Retinal pigment epithelial cell (primary cell): ENCODE data around the gene PLA2G10.

Experiments used
- DNase-seq: peaks from one replicate; pipeline ENCODE4 v3.0.0-alpha.2; 2010; ENCODE audit warnings: low read depth
- H3K4me3 ChIP-seq: 2 replicates; pipeline ENCODE4 v1.5.1; 2011; ENCODE audit warnings: mild to moderate bottlenecking, low read length, control low read depth, moderate library complexity
- CTCF ChIP-seq: conservative IDR thresholded peaks from 2 replicates; pipeline ENCODE4 v1.5.1; 2011; ENCODE audit warnings: low read depth, low read length, control low read depth, inconsistent platforms

PLA2G10 gene

GRCh38 chr16:14629612-14629918 lies 64.5 kb downstream of the PLA2G10 start:
- TF ChIP-seq CTCF = no peak
- no peak for DNase-seq
- H3K4me3 ChIP-seq = peak overlapping the region; percentile 89

GRCh38 chr16:14628806-14629611 lies 65.1 kb downstream of the PLA2G10 start:
- no peak for DNase-seq
- TF ChIP-seq CTCF = no peak
- peak overlapping the region; percentile 89 for H3K4me3 ChIP-seq

GRCh38 chr16:14627078-14627477 lies 67.0 kb downstream of the PLA2G10 start:
- no peak overlapping the region for H3K4me3 ChIP-seq
- no peak for DNase-seq
- TF ChIP-seq CTCF = no peak
